Activated CD4-positive, alpha-beta T cell treated with anti-CD3 and anti-CD28 coated beads for 4 hours (primary cell): ENCODE results near the gene PEX5.
A peak's percentile ranks its signal among the peaks of the same experiment; 100 is the strongest.
"Not testable (repeated sequence)": the region's sequence is repeated elsewhere in the genome, so short reads cannot be mapped to it uniquely, and the experiment has no call there.

Experiments used
- DNase-seq, 2 donors: peaks; one replicate each; pipeline ENCODE4 v3.0.0-alpha.2; 2020

Gene PEX5

DNA sequence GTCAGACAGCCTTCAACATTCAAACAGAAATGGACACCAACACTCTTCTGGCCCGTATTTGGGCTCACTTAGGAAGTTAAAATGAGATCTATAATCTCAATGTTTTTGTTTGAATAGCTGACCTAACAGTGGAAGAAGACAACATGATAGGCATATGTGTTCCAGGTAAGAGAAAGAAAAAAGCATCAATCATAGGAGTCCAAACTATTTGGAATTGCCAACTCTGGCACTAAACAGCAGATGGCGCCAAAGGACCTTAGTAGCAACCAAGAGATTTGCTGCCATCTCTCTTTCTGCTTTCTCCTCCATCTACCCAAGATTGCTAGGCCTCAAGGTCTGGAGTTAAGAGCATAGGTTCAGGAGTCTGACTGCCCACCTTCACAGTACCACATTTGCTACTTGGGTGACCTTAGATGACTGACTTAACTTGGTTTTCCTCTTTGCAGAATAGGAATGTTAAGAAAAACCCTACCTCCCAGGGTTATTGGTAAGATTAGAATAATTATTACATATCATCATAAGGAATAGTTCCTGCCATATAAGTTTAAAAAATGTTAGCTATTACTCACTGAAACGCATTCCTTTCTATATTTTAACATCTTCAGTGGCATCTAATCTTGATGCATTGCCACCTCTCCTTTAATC is 30.2 kb downstream of the PEX5 start:
- peak; percentile 69 to 77 for DNase-seq

DNA sequence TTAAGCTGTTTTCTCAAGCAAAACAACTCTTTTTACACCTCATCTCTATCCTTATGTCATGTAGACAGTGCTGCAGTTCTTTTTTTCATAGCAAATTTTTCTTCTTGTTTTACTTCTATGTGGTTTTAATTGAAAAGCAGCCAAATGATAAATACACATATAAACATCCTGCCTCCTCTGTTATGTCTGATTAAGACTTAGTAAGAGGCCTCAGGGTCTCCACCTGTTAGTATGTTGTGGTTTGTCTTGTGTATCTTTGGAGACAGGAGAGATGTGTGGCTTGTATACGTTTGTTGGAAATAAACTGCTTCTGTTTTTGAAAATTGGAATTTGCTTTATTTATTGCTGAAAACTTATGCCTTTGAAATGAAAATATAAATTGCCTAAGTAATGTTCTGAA is 32.0 kb downstream of the PEX5 start:
- DNase-seq: no peak

DNA sequence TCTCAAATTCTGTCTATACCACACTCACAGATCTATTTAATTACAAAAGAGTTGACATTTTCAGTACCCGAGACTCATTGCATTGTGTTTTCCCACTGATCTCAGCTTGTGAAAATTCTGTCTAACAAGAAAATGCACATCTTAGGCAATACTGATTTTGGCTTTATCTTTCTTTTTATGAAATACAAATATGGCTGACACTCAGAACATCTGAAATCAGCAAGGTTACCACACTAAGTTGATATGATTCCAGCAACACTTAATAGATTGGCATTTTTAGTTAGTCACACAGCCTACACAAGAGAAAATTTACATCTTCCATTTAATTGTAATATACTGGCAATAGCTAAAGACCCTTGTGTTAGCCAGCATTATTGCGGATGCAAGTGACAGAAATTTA is 40.3 kb downstream of the PEX5 start:
- DNase-seq: no peak

DNA sequence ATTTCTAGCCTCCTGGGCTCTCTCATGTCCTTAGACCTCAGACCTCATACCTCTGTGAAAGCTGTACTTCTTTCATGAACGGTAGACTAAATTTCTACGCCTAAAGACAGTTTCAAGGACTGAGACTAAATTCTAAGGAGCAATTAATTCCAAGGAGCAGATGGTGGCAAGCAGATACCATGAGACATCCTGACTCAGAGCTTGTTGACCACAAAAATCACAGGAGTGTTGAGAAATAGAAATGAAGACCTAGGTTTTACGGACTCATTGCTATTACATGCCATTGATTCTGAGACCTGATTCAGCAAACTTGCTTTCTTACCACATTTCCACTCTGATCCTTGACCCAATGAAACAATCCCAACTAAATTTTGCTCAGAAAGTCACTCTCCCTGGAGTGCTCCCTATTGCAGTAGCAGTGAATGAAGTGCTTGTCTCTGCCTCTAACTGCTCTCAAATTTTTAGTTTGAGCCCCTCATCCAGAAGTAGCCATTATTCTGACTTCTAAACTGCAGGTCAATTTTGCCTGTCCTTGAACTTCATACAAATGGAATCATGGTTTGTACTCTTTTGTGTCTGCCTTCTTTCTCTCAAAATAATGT is 52.0 kb downstream of the PEX5 start:
- no peak for DNase-seq

DNA sequence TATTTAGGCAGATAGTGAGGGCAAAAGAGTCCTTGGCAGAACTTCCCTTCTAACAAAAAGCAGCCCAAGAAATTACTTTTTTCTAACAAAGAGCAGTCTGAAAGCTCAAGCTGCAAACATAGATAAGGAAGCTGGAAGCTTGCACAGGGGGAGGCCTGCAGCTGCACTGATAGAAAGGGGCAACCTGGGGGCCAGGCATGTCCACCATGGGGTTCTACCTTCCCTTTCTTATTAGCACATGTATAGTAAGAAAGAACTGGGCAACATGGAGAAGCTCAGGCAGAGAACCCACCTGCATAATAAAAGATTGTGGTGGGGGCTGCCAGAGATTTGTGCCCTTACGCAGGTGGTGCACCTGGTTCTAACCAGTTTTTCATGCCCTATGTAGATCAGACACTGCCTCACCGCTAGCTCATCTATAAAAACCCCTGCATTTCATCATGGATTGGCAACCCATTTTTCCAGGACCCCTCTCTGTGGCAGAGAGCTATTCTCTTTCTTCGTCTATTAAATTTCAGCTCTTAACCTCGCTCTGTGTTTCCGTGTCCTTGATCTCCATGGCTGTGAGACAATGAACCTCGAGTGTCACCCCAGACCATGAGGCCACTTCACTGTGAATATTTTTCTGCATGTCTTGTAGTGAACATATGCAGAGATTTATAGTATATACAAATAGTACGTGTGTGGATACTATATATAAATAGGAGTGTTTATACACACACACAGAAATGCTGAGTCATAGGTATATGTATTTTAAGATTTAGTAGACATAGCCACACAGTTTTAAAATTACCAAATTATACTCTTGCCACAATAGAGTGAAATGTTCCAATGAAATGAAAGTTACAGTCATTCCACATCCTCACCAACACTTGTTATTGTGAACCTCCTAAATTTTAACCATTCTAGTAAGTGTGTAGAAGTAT is 53.0 kb downstream of the PEX5 start:
- no peak for DNase-seq

DNA sequence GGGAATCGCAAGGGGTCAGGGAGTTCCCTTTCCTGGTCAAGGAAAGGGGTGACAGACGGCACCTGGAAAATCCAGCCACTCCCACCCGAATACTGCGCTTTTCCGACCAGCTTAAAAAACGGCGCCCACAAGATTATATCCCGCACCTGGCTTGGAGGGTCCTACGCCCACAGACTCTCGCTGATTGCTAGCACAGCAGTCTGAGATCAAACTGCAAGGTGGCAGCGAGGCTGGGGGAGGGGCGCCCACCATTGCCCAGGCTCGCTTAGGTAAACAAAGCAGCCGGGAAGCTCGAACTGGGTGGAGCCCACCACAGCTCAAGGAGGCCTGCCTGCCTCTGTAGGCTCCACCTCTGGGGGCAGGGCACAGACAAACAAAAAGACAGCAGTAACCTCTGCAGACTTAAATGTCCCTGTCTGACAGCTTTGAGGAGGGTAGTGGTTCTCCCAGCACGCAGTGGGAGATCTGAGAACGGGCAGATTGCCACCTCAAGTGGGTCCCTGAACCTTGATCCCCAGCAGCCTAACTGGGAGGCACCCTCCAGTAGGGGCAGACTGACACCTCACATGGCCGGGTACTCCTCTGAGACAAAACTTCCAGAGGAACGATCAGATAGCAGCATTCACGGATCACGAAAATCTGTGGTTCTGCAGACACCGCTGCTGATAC is 62.0 kb downstream of the PEX5 start:
- DNase-seq: not testable (repeated sequence)

DNA sequence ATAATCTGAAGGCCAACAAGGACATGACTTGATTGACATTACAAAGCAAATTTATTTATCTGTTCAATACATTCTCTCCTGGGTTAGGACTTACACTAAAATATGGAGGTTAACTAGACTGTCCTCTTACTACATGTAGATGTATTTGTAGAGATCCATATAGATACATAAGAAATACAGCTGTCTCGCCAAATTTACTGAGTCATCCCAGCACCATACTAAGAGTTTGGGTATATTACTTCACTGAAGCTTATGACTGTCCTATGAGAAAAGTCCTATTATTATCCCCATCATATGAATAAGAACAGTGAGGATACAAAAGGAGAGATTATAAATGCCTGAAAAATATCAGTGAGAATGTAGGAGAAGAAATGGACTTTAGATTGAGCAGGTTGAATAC is 69.6 kb downstream of the PEX5 start:
- DNase-seq: no peak
